ENCODE results near the gene PLPPR3.

- TF ChIP-seq EZH2 (IDR thresholded peaks at IDR 0.05; ENCODE audit: borderline replicate concordance, control insufficient read depth, low read depth, low read length) (no peak), CTCF (IDR thresholded peaks at IDR 0.05 in 2 of 3, conservative IDR thresholded peaks at IDR 0.05 in 1 of 3; ENCODE audit: control insufficient read depth in 2 of 3, extremely low read depth in 1 of 3, insufficient read depth in 1 of 3, low read depth in 3 of 3, low read length in 3 of 3) (no peak)
These were observed 38.7 kb downstream of the PLPPR3 start for GRCh38 chr19:782878-783668.

Data from GM12878 (cell line).